Activated CD8-positive, alpha-beta memory T cell treated with anti-CD3 and anti-CD28 coated beads, Interleukin-2, amount 10 ng/mL, durations not matched to agents 7 days and 5 days (primary cell): ENCODE results near the gene FBXO48. TPM values are rescaled to one million over a fixed set of nuclear protein-coding genes. Genes with fewer than 3 reads are reported as not detected.

Experiments used
- ATAC-seq: fragments of 150-1000 bp; cut with Tn5 transposase; one replicate; pipeline ENCODE4 v1.10.0; 2021; ENCODE audit warnings: moderate library complexity
- CTCF ChIA-PET: fragments of 350-600 bp; sonication (Branson Sonifier 250); formaldehyde crosslinking; loops from one replicate; lab custom pipeline; 2021; ENCODE audit warnings: antibody characterized with exemption; lab: Charles Lee
- DNase-seq: peaks from one replicate; pipeline ENCODE4 v3.0.0-alpha.2; 2020
- H3K27ac Mint-ChIP-seq: one replicate; pipeline ENCODE4 v1.8.0; 2021; ENCODE audit warnings: mild to moderate bottlenecking, mixed read lengths
- H3K27me3 Mint-ChIP-seq: one replicate; pipeline ENCODE4 v1.8.0; 2021; ENCODE audit warnings: mixed read lengths
- H3K36me3 Mint-ChIP-seq: one replicate; pipeline ENCODE4 v1.8.0; 2021; ENCODE audit warnings: mild to moderate bottlenecking, mixed read lengths
- H3K4me1 Mint-ChIP-seq: one replicate; pipeline ENCODE4 v1.8.0; 2021; ENCODE audit warnings: mixed read lengths
- H3K4me3 Mint-ChIP-seq: one replicate; pipeline ENCODE4 v1.8.0; 2021; ENCODE audit warnings: mild to moderate bottlenecking, moderate library complexity, mixed read lengths
- H3K9me3 Mint-ChIP-seq: one replicate; pipeline ENCODE4 v1.8.0; 2022; ENCODE audit warnings: low read depth, mixed read lengths
- total RNA-seq, 2 experiments: library from RNA; stranded (reverse); gene quantifications; one replicate each; pipeline ENCODE4 v1.2.3, GENCODE V29; 2021

The FBXO48 gene
- total RNA-seq, 2 experiments from 2014 or later, result 3.3 to 3.4 TPM

- CTCF ChIA-PET, result interaction anchor here (0.9 to 7.1 kb wide), 21 partner anchors 13 to 460 kb away, joined by 3 to 69 read pairs (median 4); no protein-coding TSS in a partner anchor
- ATAC-seq, result no peak
- H3K27ac Mint-ChIP-seq, result peak overlapping the region; percentile 93
These were observed 725 bp downstream of the FBXO48 start for GRCh38 chr2:68466361-68466777.

GRCh38 chr2:68465081-68465916, 1.8 kb downstream of the FBXO48 start:
- peaks cover 8% of the 10 kb centered on the region for H3K36me3 Mint-ChIP-seq
- H3K27ac Mint-ChIP-seq, result peak overlapping the region; percentile 93
- no peaks in the 10 kb centered on the region for H3K27me3 Mint-ChIP-seq
- no peaks in the 10 kb centered on the region for H3K9me3 Mint-ChIP-seq
- H3K4me1 Mint-ChIP-seq, result peaks cover 39% of the 10 kb centered on the region
- peak; percentile 37 for ATAC-seq
- H3K4me3 Mint-ChIP-seq, result peak overlapping the region; percentile 100
- CTCF ChIA-PET, result interaction anchor here (0.6 to 7.1 kb wide), 21 partner anchors 9 to 478 kb away, joined by 3 to 69 read pairs (median 5); no protein-coding TSS in a partner anchor
- DNase-seq, result peak; percentile 85

More at GRCh38 chr2:68466361-68466777, 725 bp downstream of the FBXO48 start:
- Mint-ChIP-seq H3K9me3 (no peaks in the 10 kb centered on the region), H3K27me3 (no peaks in the 10 kb centered on the region), H3K4me3 (peak overlapping the region; percentile 100), H3K4me1 (peaks cover 39% of the 10 kb centered on the region), H3K36me3 (peaks cover 8% of the 10 kb centered on the region)
- DNase-seq, result peak; percentile 83

- no peaks in the 10 kb centered on the region for H3K9me3 Mint-ChIP-seq
- no peaks in the 10 kb centered on the region for H3K27me3 Mint-ChIP-seq
- no peak for ATAC-seq
- peak overlapping the region; percentile 11 for H3K27ac Mint-ChIP-seq
- H3K4me1 Mint-ChIP-seq, result peaks cover 39% of the 10 kb centered on the region
- peaks cover 8% of the 10 kb centered on the region for H3K36me3 Mint-ChIP-seq
- CTCF ChIA-PET, result interaction anchor here (0.6 to 7.1 kb wide), 16 partner anchors 10 to 479 kb away, joined by 3 to 69 read pairs (median 12); no protein-coding TSS in a partner anchor
- H3K4me3 Mint-ChIP-seq, result no peak overlapping the region
- DNase-seq, result no peak
These were observed 2.4 kb downstream of the FBXO48 start for GRCh38 chr2:68464651-68465050.

GRCh38 chr2:68463287-68463877, 3.7 kb downstream of the FBXO48 start:
- Mint-ChIP-seq H3K27me3 (no peaks in the 10 kb centered on the region), H3K4me3 (no peak overlapping the region), H3K36me3 (peaks cover 6% of the 10 kb centered on the region), H3K9me3 (no peaks in the 10 kb centered on the region), H3K4me1 (peaks cover 29% of the 10 kb centered on the region), H3K27ac (no peak overlapping the region)
- CTCF ChIA-PET, result interaction anchor here (0.6 to 7.1 kb wide), 52 partner anchors 9 to 1165 kb away, joined by 3 to 69 read pairs (median 5); no protein-coding TSS in a partner anchor
- DNase-seq, result no peak
- ATAC-seq, result no peak

- ATAC-seq (no peak), DNase-seq (no peak)
- Mint-ChIP-seq H3K9me3 (no peaks in the 10 kb centered on the region), H3K4me3 (no peak overlapping the region), H3K27me3 (no peaks in the 10 kb centered on the region), H3K36me3 (no peaks in the 10 kb centered on the region), H3K27ac (no peak overlapping the region), H3K4me1 (peaks cover 3% of the 10 kb centered on the region)
- CTCF ChIA-PET, result interaction anchor here (1.3 kb wide), 1 partner anchor 467 kb away, joined by 5 read pairs; no protein-coding TSS in a partner anchor
These were observed 8.1 kb downstream of the FBXO48 start for GRCh38 chr2:68458981-68459380.

GRCh38 chr2:68456198-68456597, 10.9 kb downstream of the FBXO48 start:
- no peak for DNase-seq
- no peak for ATAC-seq
- Mint-ChIP-seq H3K4me1 (peaks cover 3% of the 10 kb centered on the region), H3K4me3 (no peak overlapping the region), H3K27ac (no peak overlapping the region), H3K9me3 (no peaks in the 10 kb centered on the region), H3K36me3 (no peaks in the 10 kb centered on the region), H3K27me3 (no peaks in the 10 kb centered on the region)
- CTCF ChIA-PET, result interaction anchor here (0.7 kb wide), 1 partner anchor 139 kb away, joined by 3 read pairs; no protein-coding TSS in a partner anchor

GRCh38 chr2:68454719-68455118, 12.4 kb downstream of the FBXO48 start:
- Mint-ChIP-seq H3K4me1 (peaks cover 3% of the 10 kb centered on the region), H3K36me3 (no peaks in the 10 kb centered on the region), H3K27ac (no peak overlapping the region), H3K9me3 (no peaks in the 10 kb centered on the region), H3K27me3 (no peaks in the 10 kb centered on the region), H3K4me3 (no peak overlapping the region)
- no peak for ATAC-seq
- CTCF ChIA-PET, result interaction anchor here (2.5 kb wide), 1 partner anchor 10 kb away, joined by 35 read pairs; no protein-coding TSS in a partner anchor
- no peak for DNase-seq

GRCh38 chr2:68453761-68454360, 13.2 kb downstream of the FBXO48 start:
- no peak overlapping the region for H3K4me3 Mint-ChIP-seq
- H3K4me1 Mint-ChIP-seq, result peaks cover 3% of the 10 kb centered on the region
- CTCF ChIA-PET, result interaction anchor here (1.4 to 2.5 kb wide), 3 partner anchors 11 to 162 kb away, joined by 3 to 35 read pairs (median 5); no protein-coding TSS in a partner anchor
- H3K36me3 Mint-ChIP-seq, result no peaks in the 10 kb centered on the region
- H3K27me3 Mint-ChIP-seq, result no peaks in the 10 kb centered on the region
- DNase-seq (no peak), ATAC-seq (peak; percentile 42)
- no peaks in the 10 kb centered on the region for H3K9me3 Mint-ChIP-seq
- H3K27ac Mint-ChIP-seq, result no peak overlapping the region

GRCh38 chr2:68452158-68452900, 14.8 kb downstream of the FBXO48 start:
- Mint-ChIP-seq H3K9me3 (no peaks in the 10 kb centered on the region), H3K27ac (no peak overlapping the region)
- CTCF ChIA-PET, result interaction anchor here (0.8 to 2.5 kb wide), 4 partner anchors 12 to 71 kb away, joined by 3 to 35 read pairs (median 4); no protein-coding TSS in a partner anchor

GRCh38 chr2:68448671-68449653, 18.1 kb downstream of the FBXO48 start:
- CTCF ChIA-PET, result interaction anchor here (1.0 to 1.7 kb wide), 3 partner anchors 9 to 22 kb away, joined by 3 to 4 read pairs (median 3); no protein-coding TSS in a partner anchor
- no peaks in the 10 kb centered on the region for H3K27me3 Mint-ChIP-seq
- DNase-seq, result peak; percentile 50

More at GRCh38 chr2:68452158-68452900, 14.8 kb downstream of the FBXO48 start:
- H3K27me3 Mint-ChIP-seq, result no peaks in the 10 kb centered on the region
- H3K36me3 Mint-ChIP-seq, result no peaks in the 10 kb centered on the region
- DNase-seq (no peak), ATAC-seq (no peak)
- peaks cover 3% of the 10 kb centered on the region for H3K4me1 Mint-ChIP-seq
- no peak overlapping the region for H3K4me3 Mint-ChIP-seq

GRCh38 chr2:68447118-68447517, 20.0 kb downstream of the FBXO48 start:
- H3K36me3 Mint-ChIP-seq, result no peaks in the 10 kb centered on the region
- no peak for DNase-seq
- no peaks in the 10 kb centered on the region for H3K9me3 Mint-ChIP-seq
- peaks cover 2% of the 10 kb centered on the region for H3K27me3 Mint-ChIP-seq
- ATAC-seq, result no peak
- no peak overlapping the region for H3K4me3 Mint-ChIP-seq
- CTCF ChIA-PET, result interaction anchor here (1.1 to 1.7 kb wide), 2 partner anchors 17 to 20 kb away, joined by 3 read pairs; no protein-coding TSS in a partner anchor
- peaks cover under 1% of the 10 kb centered on the region for H3K4me1 Mint-ChIP-seq
- H3K27ac Mint-ChIP-seq, result no peak overlapping the region

More at GRCh38 chr2:68448671-68449653, 18.1 kb downstream of the FBXO48 start:
- Mint-ChIP-seq H3K4me3 (no peak overlapping the region), H3K9me3 (no peaks in the 10 kb centered on the region), H3K27ac (no peak overlapping the region), H3K36me3 (no peaks in the 10 kb centered on the region), H3K4me1 (peaks cover 3% of the 10 kb centered on the region)
- peak; percentile 50 for ATAC-seq
